HepG2 (cell line): ENCODE measurements around the gene CEP89. TPM values are rescaled to one million over a fixed set of nuclear protein-coding genes. Genes with fewer than 3 reads are reported as not detected.

Experiments used
- ATAC-seq: fragments of 200-7000 bp; cut with Tn5 transposase; 3 replicates; pipeline ENCODE4 v1.9.1; 2020; ENCODE audit warnings: mild to moderate bottlenecking, moderate library complexity
- BruUV-seq: library from RNA; stranded (reverse); fragments of 400-500 nt; replicated peaks from 2 replicates; lab custom pipeline; 2021; lab: Mats Ljungman, UMichigan
- CTCF ChIA-PET: fragments of 300-600 bp; formaldehyde crosslinking; extraction: SDS; loops from one replicate; lab custom pipeline; 2021; ENCODE audit warnings: low total read pairs, inconsistent platforms, low intra/inter-chr PET ratio; lab: Yijun Ruan, JAX
- POLR2A ChIA-PET: fragments of 350-600 bp; sonication (Branson Sonifier 250); formaldehyde crosslinking; loops from one replicate; lab custom pipeline; 2020; ENCODE audit warnings: antibody characterized with exemption, inconsistent platforms; lab: Yijun Ruan, JAX
- DNase-seq: peaks from one replicate; pipeline ENCODE4 v3.0.0-alpha.2; 2015; ENCODE audit warnings: low spot score
- FAIRE-seq: peaks from 3 replicates; lab custom pipeline; 2011; peaks lifted over from hg19 to GRCh38; lab: Jason Lieb, UNC
- H2AFZ ChIP-seq: one replicate; pipeline ENCODE4 v1.6.1; 2011; ENCODE audit warnings: low read length, inconsistent platforms
- H3K27ac ChIP-seq: fragments of 300-600 bp; 3 replicates; pipeline ENCODE4 v1.8.0; 2011; ENCODE audit warnings: mixed run types, mild to moderate bottlenecking, mixed read lengths, low read length, inconsistent platforms; ENCODE audit not compliant: insufficient read depth; ENCODE audit errors: extremely low read length
- H3K27me3 ChIP-seq, 2 experiments: fragments of 200-600 bp in 1 of 2; 2 replicates in 1 of 2; 3 replicates in 1 of 2; pipeline versions ENCODE4 v1.6.0 to v1.8.0; 2011; ENCODE audit warnings: low read length in 2 of 2, mild to moderate bottlenecking in 2 of 2, moderate library complexity in 2 of 2, inconsistent platforms in 1 of 2; ENCODE audit not compliant: insufficient read depth in 2 of 2, control insufficient read depth in 1 of 2
- H3K36me3 ChIP-seq, 2 experiments: fragments of 200-600 bp in 1 of 2; replicated peaks in 1 of 2; 2 replicates in 1 of 2; 3 replicates in 1 of 2; pipeline versions ENCODE4 v1.5.1 to v1.8.0; 2011; ENCODE audit warnings: low read length in 2 of 2, inconsistent platforms in 1 of 2; ENCODE audit not compliant: insufficient read depth in 2 of 2, control insufficient read depth in 1 of 2
- H3K4me1 ChIP-seq: 2 replicates; pipeline ENCODE4 v1.5.1; 2012; ENCODE audit warnings: low read length, inconsistent platforms; ENCODE audit not compliant: insufficient read depth
- H3K4me2 ChIP-seq: 2 replicates; pipeline ENCODE4 v1.6.0; 2011; ENCODE audit warnings: low read depth, low read length, inconsistent platforms
- H3K4me3 ChIP-seq, 3 experiments: fragments of 200-600 bp in 1 of 3; sonication (generic), shearing (Covaris generic) in 1 of 3; replicated peaks in 1 of 3; 2 replicates each; pipeline ENCODE4 v1.5.1; 2011 to 2016; ENCODE audit warnings: low read length in 3 of 3, inconsistent platforms in 2 of 3, low read depth in 2 of 3, mild to moderate bottlenecking in 2 of 3, control low read depth in 1 of 3, mixed read lengths in 1 of 3; ENCODE audit not compliant: insufficient read depth in 1 of 3
- H3K79me2 ChIP-seq: one replicate; pipeline ENCODE4 v1.6.1; 2011; ENCODE audit warnings: low read length, inconsistent platforms; ENCODE audit not compliant: insufficient read depth
- H3K9ac ChIP-seq: 2 replicates; pipeline ENCODE4 v1.6.0; 2011; ENCODE audit warnings: mild to moderate bottlenecking, low read depth, low read length, inconsistent platforms; ENCODE audit not compliant: insufficient read depth
- H3K9me3 ChIP-seq: 2 replicates; pipeline ENCODE4 v1.5.1; 2012; ENCODE audit warnings: mild to moderate bottlenecking, low read length
- H4K20me1 ChIP-seq: 2 replicates; pipeline ENCODE4 v1.6.0; 2011; ENCODE audit warnings: inconsistent platforms, mild to moderate bottlenecking, low read length, moderate library complexity; ENCODE audit not compliant: insufficient read depth
- AGO2 ChIP-seq: fragments of 200-400 bp; formaldehyde crosslinking; optimal IDR thresholded peaks from 2 replicates; pipeline ENCODE3; 2017; ENCODE audit warnings: mild to moderate bottlenecking, low read depth, low read length, moderate library complexity
- AHDC1 ChIP-seq: sonication (generic); formaldehyde crosslinking; IDR thresholded peaks from 2 replicates; pipeline ENCODE4 v1.5.1; 2020; ENCODE audit warnings: mild to moderate bottlenecking, missing genetic modification reagents, borderline replicate concordance
- MYC ChIP-seq: sonication (generic); formaldehyde crosslinking; IDR thresholded peaks from 2 replicates; pipeline ENCODE4 v1.9.0; 2021; ENCODE audit warnings: missing genetic modification reagents, borderline replicate concordance
- NBN ChIP-seq: fragments of 450-650 bp; conservative IDR thresholded peaks from 2 replicates; pipeline ENCODE4 v1.6.1; 2017
- POLR2A ChIP-seq, 2 experiments: IDR thresholded peaks; 2 replicates each; pipeline ENCODE4 v1.6.1; 2011; ENCODE audit warnings: low read depth in 2 of 2, low read length in 2 of 2, mild to moderate bottlenecking in 1 of 2, moderate library complexity in 1 of 2; ENCODE audit not compliant: insufficient read depth in 1 of 2
- SNAI1 ChIP-seq: sonication (generic); formaldehyde crosslinking; IDR thresholded peaks from 2 replicates; pipeline ENCODE4 v1.5.0; 2020; ENCODE audit warnings: mild to moderate bottlenecking, missing genetic modification reagents, borderline replicate concordance
- THYN1 ChIP-seq: sonication (generic); formaldehyde crosslinking; IDR thresholded peaks from 2 replicates; pipeline ENCODE4 v1.8.1; 2023; ENCODE audit warnings: low read depth, mild to moderate bottlenecking, moderate library complexity, missing genetic modification reagents, borderline replicate concordance
- ZNF335 ChIP-seq: sonication (generic); formaldehyde crosslinking; IDR thresholded peaks from 2 replicates; pipeline ENCODE4 v1.4.0; 2020; ENCODE audit warnings: missing genetic modification reagents
- ZNF878 ChIP-seq: sonication (generic); formaldehyde crosslinking; IDR thresholded peaks from 2 replicates; pipeline ENCODE4 v1.8.1; 2023; ENCODE audit warnings: mild to moderate bottlenecking, missing genetic modification reagents, moderate library complexity
- WGBS: methylation state at CpG from one replicate; pipeline ENCODE4 v1.1.6; 2017; ENCODE audit warnings: low lambda C conversion rate; 5-methylcytosine and 5-hydroxymethylcytosine counted together
- in situ Hi-C: cut with HindIII; loops from 2 replicates; pipeline ENCODE4 v1.10.0; 2017; ENCODE audit warnings: low pct_unique_long_range_greater_than_20kb; ENCODE audit not compliant: extremely low pct_ligation_motif_present
- intact Hi-C: fragments of 100-400 bp; cut with micrococcal nuclease; formaldehyde crosslinking; loops from one replicate; pipeline ENCODE4 v1.10.0; 2022; ENCODE audit not compliant: unreplicated experiment
- polyA plus RNA-seq, 8 experiments: library from polyadenylated mRNA; depleted of rRNA in 3 of 8; stranded (reverse) in 7 of 8; unstranded in 1 of 8; fragments of >200 nt; fragmentation: Illumina TruSeq in 4 of 8; extraction: Trizol in 4 of 8; gene quantifications; 2 replicates each; pipeline versions ENCODE4 v1.2.1 to v1.2.3, GENCODE V29; 2011 to 2016; ENCODE audit warnings: low read depth in 4 of 8, missing spikeins in 1 of 8, mixed read lengths in 1 of 8; ENCODE audit not compliant: insufficient read depth in 1 of 8
- total RNA-seq, 5 experiments: library from RNA; depleted of rRNA; stranded (reverse); fragments of >200 nt; fragmentation: Illumina TruSeq; extraction: Trizol; gene quantifications; 2 replicates each; pipeline ENCODE4 v1.2.3, GENCODE V29; 2016; ENCODE audit warnings: low read depth in 1 of 5
- TF ChIP-seq, protein P1 (sequence below): sonication (generic); formaldehyde crosslinking; IDR thresholded peaks from 2 replicates; pipeline ENCODE4 v1.4.0; 2020; ENCODE audit warnings: mild to moderate bottlenecking, missing genetic modification reagents

The CEP89 gene
- total and polyA plus RNA-seq, 2 of the 13 experiments (the other 11 are each of a cell fraction or from before 2014, with no cell fraction given) = 7.2 to 10.9 TPM

DNA sequence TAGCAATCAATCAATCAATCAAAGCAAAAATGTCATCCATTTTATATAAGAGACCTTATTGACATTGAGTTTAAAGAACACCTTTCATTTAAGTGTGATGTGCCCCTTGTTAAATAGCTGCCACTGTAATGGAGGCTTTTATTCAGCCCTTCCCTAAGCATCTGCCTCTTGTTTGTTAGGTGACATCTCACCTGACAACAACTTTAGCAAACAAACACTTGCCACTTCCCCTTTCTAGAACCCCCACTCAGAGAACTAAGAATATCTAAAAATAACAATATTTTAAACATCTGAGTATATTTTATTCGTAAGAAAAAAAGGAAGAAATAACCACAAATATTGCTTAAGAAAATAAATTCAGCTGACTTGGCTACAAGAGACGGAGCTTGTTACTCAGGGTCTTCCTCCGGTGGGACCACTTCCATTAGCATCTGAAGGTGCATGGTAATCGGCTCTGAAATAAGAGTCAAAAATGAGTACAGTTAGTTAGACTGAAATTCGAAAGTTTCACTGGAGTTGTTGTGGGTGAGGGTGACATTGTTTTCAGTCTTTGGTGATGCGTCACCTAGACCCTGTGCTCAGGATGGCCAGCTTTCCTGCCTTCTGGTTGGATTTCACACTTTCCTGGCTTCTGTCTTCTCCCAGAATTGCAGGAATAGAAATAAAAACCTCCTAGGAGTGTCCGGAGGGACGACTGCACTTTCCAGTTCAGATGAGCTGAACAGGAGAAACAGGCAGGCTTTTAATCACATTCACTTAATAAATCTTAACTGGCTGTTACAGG, 141.3 kb downstream of the CEP89 start:
- FAIRE-seq (no peak), DNase-seq (no peak), ATAC-seq (no peak)
- Histone ChIP-seq H3K36me3 (peaks cover 0 to 1% of the 10 kb centered on the region in 2 experiments; a peak in 1 of 5 replicates), H3K4me2 (no peak overlapping the region), H2AFZ (no peak overlapping the region), H3K4me1 (peaks cover 17% of the 10 kb centered on the region), H3K9ac (no peak overlapping the region), H3K27ac (no peak overlapping the region), H4K20me1 (no peaks in the 10 kb centered on the region), H3K79me2 (no peaks in the 10 kb centered on the region), H3K9me3 (no peaks in the 10 kb centered on the region), H3K4me3 (no peak overlapping the region), H3K27me3 (no peaks in the 10 kb centered on the region)
- ChIA-PET CTCF (no interaction called here), POLR2A (no interaction called here)
- in situ Hi-C loops = no loop called here
- BruUV-seq = no TSS peak
- intact Hi-C loops = loop anchor here (1.0 kb wide), 1 partner anchor 40 kb away; no protein-coding TSS in a partner anchor
- 87% methylated on average over 8 of the region's 8 CpGs for WGBS
- no peak for TF ChIP-seq SNAI1 (CRISPR knock-in tag)
- no peak for TF ChIP-seq THYN1 (CRISPR knock-in tag)

DNA sequence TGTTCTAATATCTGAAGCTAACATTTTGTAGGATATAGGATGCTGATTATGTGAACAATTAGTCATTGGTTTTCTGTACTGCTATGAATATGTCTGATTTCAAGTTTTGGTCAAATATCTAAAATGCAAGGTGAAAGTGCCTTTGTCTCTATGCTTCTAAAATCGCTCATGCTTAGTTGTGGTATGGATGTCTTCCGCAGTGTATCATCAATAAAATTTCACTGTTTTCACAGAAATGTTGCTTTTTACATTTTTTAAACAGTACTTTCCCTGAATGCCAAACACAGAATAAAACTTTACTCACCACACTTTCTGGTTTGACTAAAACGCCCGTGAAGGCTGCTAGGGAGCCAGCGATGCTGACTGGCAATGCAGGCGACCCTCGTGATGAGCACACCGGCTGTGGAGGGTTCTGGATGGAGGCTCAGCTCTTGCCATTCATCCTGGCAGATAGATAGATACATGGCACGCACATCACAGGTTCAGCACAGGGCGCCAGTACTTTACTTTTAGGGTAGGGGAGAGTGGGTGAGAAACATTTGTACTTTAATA, 142.3 kb downstream of the CEP89 start:
- peaks cover 17% of the 10 kb centered on the region for H3K4me1 ChIP-seq
- in situ Hi-C loops (no loop called here), intact Hi-C loops (no loop called here)
- FAIRE-seq (no peak), DNase-seq (no peak), ATAC-seq (no peak)
- no peaks in the 10 kb centered on the region for H3K27me3 ChIP-seq
- POLR2A ChIA-PET = no interaction called here
- no TSS peak for BruUV-seq
- no peak overlapping the region for H3K4me2 ChIP-seq
- H3K4me3 ChIP-seq = no peak overlapping the region
- H3K36me3 ChIP-seq = peaks cover 0 to 1% of the 10 kb centered on the region in 2 experiments; a peak in 1 of 5 replicates
- 97% methylated on average over 10 of the region's 10 CpGs for WGBS
- H3K27ac ChIP-seq = no peak overlapping the region
- H3K79me2 ChIP-seq = no peaks in the 10 kb centered on the region
- CTCF ChIA-PET = no interaction called here
- H2AFZ ChIP-seq = no peak overlapping the region
- H4K20me1 ChIP-seq = no peaks in the 10 kb centered on the region
- H3K9ac ChIP-seq = no peak overlapping the region
- H3K9me3 ChIP-seq = no peaks in the 10 kb centered on the region
- TF ChIP-seq POLR2A (IDR thresholded peaks at IDR 0.05; ENCODE audit: insufficient read depth in 1 of 2, low read depth in 2 of 2, low read length in 2 of 2) (no peak), AGO2 (no peak), ZNF335 (CRISPR knock-in tag) (no peak), NBN (no peak), MYC (CRISPR knock-in tag) (no peak), AHDC1 (CRISPR knock-in tag) (no peak), ZNF878 (CRISPR knock-in tag) (no peak)
- TF ChIP-seq, protein P1, sequence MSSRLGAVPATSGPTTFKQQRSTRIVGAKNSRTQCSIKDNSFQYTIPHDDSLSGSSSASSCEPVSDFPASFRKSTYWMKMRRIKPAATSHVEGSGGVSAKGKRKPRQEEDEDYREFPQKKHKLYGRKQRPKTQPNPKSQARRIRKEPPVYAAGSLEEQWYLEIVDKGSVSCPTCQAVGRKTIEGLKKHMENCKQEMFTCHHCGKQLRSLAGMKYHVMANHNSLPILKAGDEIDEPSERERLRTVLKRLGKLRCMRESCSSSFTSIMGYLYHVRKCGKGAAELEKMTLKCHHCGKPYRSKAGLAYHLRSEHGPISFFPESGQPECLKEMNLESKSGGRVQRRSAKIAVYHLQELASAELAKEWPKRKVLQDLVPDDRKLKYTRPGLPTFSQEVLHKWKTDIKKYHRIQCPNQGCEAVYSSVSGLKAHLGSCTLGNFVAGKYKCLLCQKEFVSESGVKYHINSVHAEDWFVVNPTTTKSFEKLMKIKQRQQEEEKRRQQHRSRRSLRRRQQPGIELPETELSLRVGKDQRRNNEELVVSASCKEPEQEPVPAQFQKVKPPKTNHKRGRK (CRISPR knock-in tag) = no peak
